ELR (cell line): ENCODE data around the gene MLN.

ENCODE experiments used
- DNase-seq: peaks from one replicate; pipeline ENCODE4 v3.0.0-alpha.2; 2015; ENCODE audit warnings: low read depth

The MLN gene

GRCh38 chr6:33788694-33789549 lies 14.9 kb downstream of the MLN start, which contains the start of gene LEMD2:
Gene LEMD2, minus strand, starts transcription at chr6:33789130. Its CDS starts 14 bp downstream, at chr6:33789116.
- peak; percentile 92 for DNase-seq

- DNase-seq, result peak; percentile 86
These were observed 15.7 kb downstream of the MLN start for GRCh38 chr6:33787954-33788693.

DNA sequence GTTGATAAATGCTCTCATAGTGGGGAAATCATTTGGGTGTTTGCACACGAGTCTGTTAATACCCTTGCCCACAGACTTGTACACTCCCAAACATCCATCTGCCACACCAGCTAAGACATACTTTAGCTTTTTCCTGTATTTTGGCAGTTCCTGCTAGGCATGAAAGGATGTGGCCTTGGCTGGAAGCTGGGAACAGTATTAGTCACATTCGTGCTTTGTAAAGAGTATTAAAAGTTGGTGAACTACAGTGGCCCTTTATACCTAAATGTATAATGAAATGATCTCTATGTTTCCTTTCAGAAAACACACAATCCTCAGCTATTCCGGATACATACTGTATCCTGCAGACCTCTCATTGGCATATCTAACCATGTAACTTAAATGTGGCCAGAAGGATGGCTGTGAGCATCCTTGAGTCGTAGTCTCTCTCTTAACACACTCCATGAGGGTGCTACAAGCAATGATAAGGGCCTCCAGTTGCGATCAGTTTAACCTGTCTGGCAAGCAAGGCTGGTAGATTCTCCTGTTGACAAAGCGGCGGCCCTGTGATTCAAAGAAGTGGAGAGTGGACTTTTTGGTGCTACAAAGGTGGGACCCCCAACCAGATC lies 16.4 kb downstream of the MLN start:
- peak; percentile 66 for DNase-seq

DNA sequence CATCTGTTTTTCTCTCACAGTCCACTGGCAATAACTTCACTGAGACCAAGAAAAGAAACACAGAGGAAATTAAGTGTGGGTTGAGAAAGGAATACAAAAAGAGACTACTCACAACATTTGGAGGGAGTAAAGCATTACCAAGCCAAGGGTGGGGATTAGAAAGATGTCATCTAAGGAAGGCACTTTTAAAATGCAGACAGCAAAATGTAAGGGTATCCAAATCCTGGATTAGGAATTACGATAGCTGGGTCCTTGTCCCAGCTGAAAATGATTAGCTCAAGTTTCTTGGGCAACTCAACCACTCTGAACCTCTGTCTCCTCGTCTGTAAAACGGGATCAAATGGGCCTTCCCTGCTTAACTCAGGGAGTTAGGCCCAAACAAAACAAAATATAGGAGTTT lies 17.1 kb downstream of the MLN start:
- DNase-seq, result no peak

DNA sequence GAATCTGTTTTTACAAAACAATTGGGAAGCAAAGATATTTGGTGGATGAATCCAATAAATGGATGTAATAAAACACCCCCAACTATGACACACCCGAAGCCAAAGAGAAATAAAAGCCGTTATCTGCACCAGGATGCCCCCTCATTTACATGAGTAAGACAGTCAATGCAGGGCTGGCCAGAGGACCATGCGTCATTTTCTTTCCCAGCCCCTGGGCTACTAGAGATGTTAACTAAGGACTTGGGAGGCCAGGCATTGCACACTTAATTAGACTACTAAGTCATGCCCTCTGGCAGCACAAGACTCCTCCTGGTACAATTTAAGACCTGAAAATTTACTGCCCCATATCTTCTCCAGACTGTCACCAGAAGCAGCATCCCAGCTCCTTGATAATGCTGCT lies 18.0 kb downstream of the MLN start:
- DNase-seq, result peak; percentile 94

DNA sequence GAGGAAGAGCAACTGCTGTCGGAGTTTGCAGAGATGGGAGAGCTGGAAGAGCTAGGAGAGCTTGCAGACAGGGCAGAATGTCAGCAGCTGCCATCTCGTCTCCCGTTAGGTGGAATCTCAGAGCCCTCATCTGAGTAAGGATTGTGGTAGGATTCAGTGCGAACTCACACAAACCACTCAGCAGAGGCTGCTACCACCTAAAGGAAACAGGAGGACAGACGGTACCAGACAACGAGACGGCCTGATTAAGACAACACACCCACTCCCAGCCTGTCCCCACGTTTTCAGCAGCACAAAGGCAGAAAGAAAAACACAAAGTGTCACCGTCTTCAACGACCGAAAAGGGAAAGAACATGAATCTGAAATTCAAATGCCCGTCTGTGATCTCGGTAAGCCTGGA lies 19.0 kb downstream of the MLN start:
- no peak for DNase-seq

DNA sequence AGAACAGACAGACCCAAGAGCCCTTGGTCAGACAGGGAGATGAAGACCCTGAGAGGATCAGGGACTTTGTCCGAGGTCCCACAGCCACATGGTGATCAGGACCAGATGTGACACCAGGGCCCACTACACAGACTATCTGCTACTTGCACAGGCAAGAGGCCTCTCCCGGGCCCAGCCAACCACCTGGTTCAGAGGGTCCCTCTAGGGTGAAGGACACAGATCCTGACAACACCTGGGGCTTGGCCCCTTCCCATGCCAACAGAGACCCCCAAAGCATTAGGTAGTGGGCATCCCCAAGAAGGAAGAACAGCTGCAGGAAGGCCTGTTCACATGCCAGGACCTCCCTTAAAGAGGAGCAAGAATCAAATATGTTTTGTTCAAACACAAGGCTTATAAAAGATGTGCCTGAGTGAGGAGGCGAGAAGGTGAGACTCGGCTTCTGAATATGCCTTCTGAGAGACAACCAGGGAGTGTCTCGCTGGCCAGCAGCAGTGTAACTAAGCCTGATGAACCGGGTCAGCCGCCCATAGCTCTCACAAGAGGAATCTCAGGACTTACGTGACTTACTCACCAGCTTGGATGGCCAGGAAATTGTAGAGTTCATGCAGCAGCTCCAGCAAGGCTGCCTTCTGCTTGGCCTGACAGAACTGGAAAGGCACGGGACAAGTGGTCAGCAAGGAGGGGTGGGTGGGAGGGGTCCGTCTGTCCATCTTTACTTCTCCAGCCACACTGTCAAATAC lies 19.9 kb downstream of the MLN start:
- no peak for DNase-seq

DNA sequence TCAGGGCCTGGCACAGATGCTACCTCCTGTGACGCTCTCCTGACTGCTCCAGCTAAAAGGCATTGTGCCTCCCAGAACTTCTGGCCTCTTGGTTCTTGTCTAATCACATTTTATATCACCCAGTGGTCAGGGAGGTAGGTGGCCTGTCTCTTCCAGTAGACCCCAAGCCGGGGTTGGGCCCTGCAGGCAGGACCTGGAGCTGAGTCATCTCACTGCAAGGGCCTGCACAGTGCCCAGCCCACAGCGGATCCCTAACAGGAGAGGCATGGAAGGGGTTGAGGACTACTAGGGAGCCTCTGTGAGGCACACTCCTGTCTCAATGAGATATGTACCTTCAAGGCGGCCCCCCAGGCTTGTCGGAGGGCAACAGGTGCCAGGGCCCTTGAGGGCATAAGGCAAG lies 21.2 kb downstream of the MLN start:
- peak; percentile 34 for DNase-seq

DNA sequence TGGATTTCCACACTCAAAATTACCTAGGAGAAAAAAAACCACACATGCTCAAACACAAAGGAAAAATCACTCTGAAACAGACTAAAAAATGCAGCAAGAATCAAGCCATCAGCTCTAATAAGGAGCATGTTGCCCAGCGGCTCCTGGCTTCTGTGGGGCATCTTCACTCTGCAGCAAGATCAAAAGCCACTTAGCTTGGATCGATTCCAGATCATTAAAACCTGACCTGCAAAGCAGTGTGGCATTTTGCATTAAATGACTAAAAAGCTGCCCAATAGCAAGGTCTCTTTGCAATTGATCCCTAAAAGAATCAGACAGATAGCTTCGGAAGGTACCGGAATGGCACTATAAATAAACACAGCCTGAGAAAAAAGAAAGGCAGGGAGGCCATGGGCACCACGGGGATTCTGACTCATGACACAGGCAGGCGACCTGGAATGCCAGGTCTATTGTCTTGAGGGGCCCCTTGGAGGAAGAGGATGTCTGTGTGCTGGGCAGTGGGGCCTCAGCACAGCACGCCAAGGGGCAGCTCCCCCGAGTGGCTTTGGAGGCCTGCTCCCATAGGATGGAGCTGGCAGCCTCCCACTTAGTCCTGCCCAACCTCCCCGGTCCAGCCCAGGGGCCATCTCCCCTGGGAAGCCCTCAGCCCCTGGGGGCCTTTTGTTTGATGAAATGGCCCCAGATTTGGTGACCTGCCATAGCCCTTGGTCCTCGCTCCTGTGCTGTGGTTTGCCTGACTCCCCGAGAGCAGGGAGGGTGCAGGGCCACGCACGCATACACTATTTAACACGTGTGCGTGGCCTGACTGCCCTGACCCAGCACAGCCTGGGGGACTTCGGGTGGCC lies 22.4 kb downstream of the MLN start:
- peak; percentile 86 for DNase-seq

DNA sequence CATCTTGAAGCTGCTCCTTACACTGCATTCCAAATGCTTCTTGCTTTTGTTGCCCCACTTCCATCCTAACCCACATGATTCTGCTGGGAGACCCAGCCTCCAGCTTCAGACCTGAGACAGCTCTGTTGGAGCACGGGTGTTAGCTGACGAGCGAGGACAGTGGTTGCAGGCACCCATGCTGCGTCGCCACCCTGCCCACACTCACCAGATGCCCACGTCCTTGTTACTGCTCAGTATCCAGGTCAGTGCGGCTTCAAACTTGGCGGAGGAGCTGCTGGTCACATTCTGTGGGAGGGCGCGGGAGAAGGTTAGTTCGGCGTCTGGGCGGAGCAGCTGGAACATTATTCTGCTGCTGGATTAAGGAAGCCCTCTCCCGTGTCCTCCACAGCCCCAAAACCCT lies 23.9 kb downstream of the MLN start:
- DNase-seq, result no peak

DNA sequence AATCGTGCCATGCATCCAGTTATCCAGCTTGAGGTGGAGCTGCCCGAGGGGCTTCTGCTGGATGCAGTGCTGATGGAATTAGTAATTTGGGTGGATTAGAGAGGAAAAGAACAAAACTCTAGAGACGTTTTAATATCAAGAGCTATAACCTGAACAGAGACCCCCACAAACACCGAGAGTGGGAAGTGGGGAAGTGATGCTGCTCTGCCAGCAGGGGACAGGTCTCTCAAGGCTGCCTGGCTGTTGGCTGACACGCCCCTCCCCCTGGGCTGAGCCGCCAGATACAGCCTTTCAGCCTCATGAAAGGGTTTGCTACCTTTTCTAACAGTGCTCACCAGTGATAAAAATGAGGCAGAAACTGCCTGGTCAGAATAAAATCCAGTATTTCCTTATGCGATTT lies 24.5 kb downstream of the MLN start:
- no peak for DNase-seq

- DNase-seq, result no peak
These were observed 25.2 kb downstream of the MLN start for GRCh38 chr6:33778444-33779121.

DNA sequence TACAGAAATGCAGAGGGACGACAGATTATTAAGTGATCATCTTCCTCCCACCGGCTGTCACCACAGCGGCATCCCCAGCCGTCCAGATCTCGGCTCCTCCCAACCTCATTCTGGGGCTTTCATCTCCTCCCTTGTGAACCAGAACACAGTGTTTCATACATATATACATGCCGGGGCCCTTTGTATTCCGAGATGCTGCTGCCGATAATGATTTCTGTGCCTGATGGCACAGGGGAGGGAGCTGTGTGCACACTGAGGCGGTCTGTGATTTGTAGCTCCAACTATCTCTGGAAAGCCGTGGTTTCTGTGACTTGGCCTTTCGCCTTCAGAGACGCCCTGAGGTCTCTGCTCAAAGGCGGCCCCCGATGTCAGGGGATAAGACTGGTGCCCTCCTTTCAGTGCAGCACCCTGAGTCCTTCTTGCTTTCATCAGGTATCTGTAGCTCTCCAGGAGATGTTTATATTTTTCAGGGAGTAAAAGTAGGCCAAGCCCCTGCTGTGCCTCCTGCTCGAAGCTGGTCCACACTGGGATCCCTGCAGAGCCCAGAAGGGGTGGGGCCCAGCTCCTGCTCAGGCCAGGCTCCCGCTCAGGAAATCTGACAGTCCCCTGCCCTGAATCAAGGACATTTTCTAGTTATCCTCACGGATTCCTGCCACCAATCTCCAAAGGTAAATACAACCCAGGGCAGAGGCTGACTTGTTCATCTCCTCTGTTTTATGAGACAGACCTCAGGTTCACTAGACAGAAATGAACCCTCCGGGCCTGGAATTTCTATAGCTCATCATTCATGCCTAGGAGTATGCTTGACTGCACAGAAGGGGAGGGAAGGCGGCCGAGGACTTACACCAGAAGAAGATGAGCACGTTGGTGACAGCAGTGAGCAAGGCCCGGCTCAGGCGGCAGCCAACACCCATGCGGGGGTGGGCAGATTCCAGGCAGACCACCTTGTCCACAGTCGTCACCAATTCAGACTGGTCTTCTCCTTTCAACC lies 26.1 kb downstream of the MLN start:
- DNase-seq, result no peak

DNA sequence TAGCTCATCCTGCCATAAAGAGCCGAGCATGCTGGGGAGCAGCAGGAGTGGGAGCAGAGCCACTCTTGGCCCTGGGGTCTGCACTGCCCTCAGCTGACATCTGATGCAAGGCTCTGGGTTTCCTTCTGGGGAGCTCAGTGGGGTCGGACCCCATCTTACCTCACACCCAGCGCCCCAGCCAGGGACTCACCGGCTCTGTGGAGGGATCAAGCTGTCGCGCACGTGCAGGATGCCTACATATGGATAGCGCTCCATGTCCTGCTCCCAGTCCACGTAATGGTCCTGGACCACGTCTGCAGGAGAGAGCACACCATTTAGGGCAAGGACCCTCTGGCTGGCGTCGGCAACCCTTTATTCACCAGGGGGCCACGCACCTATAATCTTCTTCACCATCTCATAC lies 27.0 kb downstream of the MLN start:
- no peak for DNase-seq

GRCh38 chr6:33776186-33776585 lies 27.6 kb downstream of the MLN start:
- no peak for DNase-seq

DNA sequence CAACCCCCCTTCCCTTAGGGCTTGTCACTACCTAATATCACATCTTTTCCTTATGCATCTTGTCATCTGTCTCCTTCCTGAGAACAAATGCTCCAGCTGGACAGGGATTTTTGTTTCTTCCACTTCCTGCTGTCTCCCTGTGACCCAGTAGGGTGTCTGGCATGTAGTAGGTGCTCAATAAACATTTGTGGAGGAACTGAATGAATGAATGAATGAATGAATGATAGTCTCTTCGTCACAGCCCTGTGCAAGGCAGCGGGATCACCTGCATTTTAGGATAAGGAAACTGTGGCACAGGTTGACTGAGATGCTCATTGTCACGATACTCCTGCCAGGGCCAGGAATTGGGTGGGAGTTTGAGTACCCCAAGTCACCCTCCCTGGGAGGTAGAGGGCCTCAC lies 29.0 kb downstream of the MLN start:
- DNase-seq, result no peak

GRCh38 chr6:33772902-33773472 lies 30.8 kb downstream of the MLN start:
- DNase-seq, result no peak

DNA sequence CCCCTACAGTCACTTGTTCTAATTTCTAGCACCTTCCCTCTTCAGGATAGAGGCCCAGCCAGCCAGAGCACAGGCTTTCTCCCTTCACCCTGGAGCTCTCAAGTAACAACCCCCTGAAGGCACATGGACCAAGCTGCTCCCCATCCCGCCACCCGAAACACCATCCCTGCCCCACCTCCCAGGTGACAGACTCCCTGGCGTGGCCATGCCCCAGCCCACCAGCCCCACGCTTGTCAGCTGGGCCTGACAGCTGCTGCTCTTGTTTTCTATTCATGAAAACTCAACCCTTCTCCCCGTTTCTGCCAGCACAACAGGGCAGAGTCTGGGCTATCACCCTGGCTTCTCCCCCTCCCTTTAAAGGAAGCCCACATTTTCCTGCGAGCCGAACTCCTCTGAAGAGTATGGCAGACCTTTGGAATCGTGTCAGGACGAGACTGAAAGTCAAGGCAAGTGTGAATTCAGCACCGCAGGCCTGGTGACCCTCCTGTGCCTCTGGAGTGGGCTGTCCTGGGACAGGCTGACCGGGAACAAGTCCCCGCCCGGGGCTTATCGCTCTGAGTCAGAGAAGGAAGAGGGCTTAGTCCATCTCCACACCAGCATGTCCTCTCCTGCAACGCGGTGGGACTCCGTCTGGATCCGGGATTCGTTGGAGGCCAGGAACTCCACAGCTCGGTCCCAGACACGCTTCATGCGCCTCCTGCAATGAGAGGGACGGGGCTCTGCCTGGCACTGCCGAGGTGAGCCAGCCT lies 31.5 kb downstream of the MLN start:
- peak; percentile 67 for DNase-seq
